GM23338 (cell line): ENCODE results near the gene ITGA3. TPM values are rescaled to one million over a fixed set of nuclear protein-coding genes. Genes with fewer than 3 reads are reported as not detected.
A peak's percentile ranks its signal among the peaks of the same experiment; 100 is the strongest.

Source experiments
- ATAC-seq: fragments of 200-7000 bp; cut with Tn5 transposase; 3 replicates; pipeline ENCODE4 v1.9.1; 2020
- DNase-seq: peaks from one replicate; pipeline ENCODE4 v3.0.0-alpha.2; 2015; ENCODE audit warnings: low spot score
- H2AFZ ChIP-seq: fragments of 200-600 bp; sonication (generic); 2 replicates; pipeline ENCODE4 v1.8.0; 2016; ENCODE audit warnings: antibody characterized with exemption, mild to moderate bottlenecking, moderate library complexity
- H3F3A ChIP-seq: fragments of 200-600 bp; sonication (generic); replicated peaks from 2 replicates; pipeline ENCODE4 v1.8.0; 2017; ENCODE audit warnings: antibody characterized with exemption, mixed run types, low read depth
- H3K27ac ChIP-seq: fragments of 200-600 bp; sonication (generic); 2 replicates; pipeline ENCODE4 v1.6.1; 2016; ENCODE audit warnings: low read depth
- H3K27me3 ChIP-seq: fragments of 200-600 bp; sonication (generic); 2 replicates; pipeline ENCODE4 v1.8.0; 2016; ENCODE audit warnings: mild to moderate bottlenecking, mixed run types, moderate library complexity; ENCODE audit not compliant: insufficient read depth
- H3K36me3 ChIP-seq: fragments of 200-600 bp; sonication (generic); 2 replicates; pipeline ENCODE4 v1.8.0; 2016; ENCODE audit warnings: mild to moderate bottlenecking; ENCODE audit not compliant: insufficient read depth
- H3K4me1 ChIP-seq: fragments of 200-600 bp; sonication (generic); 2 replicates; pipeline ENCODE4 v1.8.0; 2016; ENCODE audit warnings: mild to moderate bottlenecking, moderate library complexity; ENCODE audit not compliant: insufficient read depth
- H3K4me2 ChIP-seq: fragments of 200-600 bp; sonication (generic); 2 replicates; pipeline ENCODE4 v1.7.1; 2017; ENCODE audit warnings: mixed run types
- H3K4me3 ChIP-seq: fragments of 200-600 bp; sonication (generic); 2 replicates; pipeline ENCODE4 v1.6.1; 2016; ENCODE audit warnings: mixed run types
- H3K79me2 ChIP-seq: fragments of 200-600 bp; sonication (generic); replicated peaks from 2 replicates; pipeline ENCODE4 v1.8.0; 2017; ENCODE audit warnings: mild to moderate bottlenecking; ENCODE audit not compliant: insufficient read depth
- H3K9me2 ChIP-seq: fragments of 200-600 bp; sonication (generic); 2 replicates; pipeline ENCODE4 v1.8.0; 2017; ENCODE audit not compliant: insufficient read depth
- H4K20me1 ChIP-seq: fragments of 200-600 bp; sonication (generic); replicated peaks from 2 replicates; pipeline ENCODE4 v1.8.0; 2017; ENCODE audit warnings: mild to moderate bottlenecking; ENCODE audit not compliant: insufficient read depth
- H3K27ac Mint-ChIP-seq: 2 replicates; pipeline ENCODE4 v1.8.0; 2020; ENCODE audit warnings: inconsistent platforms, mild to moderate bottlenecking, moderate library complexity, mixed read lengths
- H3K27me3 Mint-ChIP-seq: 3 replicates; pipeline ENCODE4 v1.8.0; 2022; ENCODE audit warnings: low read depth, mild to moderate bottlenecking, moderate library complexity, mixed read lengths, inconsistent platforms; ENCODE audit not compliant: insufficient read depth, poor library complexity
- H3K36me3 Mint-ChIP-seq: 3 replicates; pipeline ENCODE4 v1.8.0; 2021; ENCODE audit warnings: low read depth, mild to moderate bottlenecking, inconsistent platforms, moderate library complexity, mixed read lengths
- H3K4me1 Mint-ChIP-seq: 3 replicates; pipeline ENCODE4 v1.8.0; 2020; ENCODE audit warnings: mild to moderate bottlenecking, inconsistent platforms, mixed read lengths
- H3K4me3 Mint-ChIP-seq: 3 replicates; pipeline ENCODE4 v1.8.0; 2021; ENCODE audit warnings: moderate library complexity, mild to moderate bottlenecking, inconsistent platforms, mixed read lengths
- H3K9me3 Mint-ChIP-seq: 3 replicates; pipeline ENCODE4 v1.8.0; 2020; ENCODE audit warnings: moderate library complexity, mild to moderate bottlenecking, inconsistent platforms, mixed read lengths
- CREB1 ChIP-seq: fragments of 250-450 bp; sonication (Bioruptor Pico); IDR thresholded peaks from 2 replicates; pipeline ENCODE4 v1.5.0; 2020; ENCODE audit warnings: low read depth, mild to moderate bottlenecking, moderate library complexity
- ETS1 ChIP-seq: IDR thresholded peaks from 2 replicates; pipeline ENCODE4 v1.6.1; 2016; ENCODE audit warnings: antibody characterized with exemption
- EZH2 ChIP-seq: fragments of 200-600 bp; sonication (generic); IDR thresholded peaks from one replicate; pipeline ENCODE4 v1.8.0; 2017; ENCODE audit warnings: antibody characterized with exemption, mild to moderate bottlenecking, low read depth; ENCODE audit not compliant: unreplicated experiment
- EZH2phosphoT487 ChIP-seq: fragments of 200-600 bp; sonication (generic); IDR thresholded peaks from one replicate; pipeline ENCODE4 v1.8.1; 2018; ENCODE audit warnings: antibody characterized with exemption; ENCODE audit not compliant: unreplicated experiment
- JUNB ChIP-seq: IDR thresholded peaks from one replicate; pipeline ENCODE4 v1.6.1; 2016; ENCODE audit warnings: antibody characterized with exemption; ENCODE audit not compliant: unreplicated experiment
- POLR2AphosphoS5 ChIP-seq: IDR thresholded peaks from 2 replicates; pipeline ENCODE4 v1.6.1; 2016; ENCODE audit warnings: antibody characterized with exemption, low read depth
- REST ChIP-seq: IDR thresholded peaks from one replicate; pipeline ENCODE4 v1.6.1; 2018; ENCODE audit warnings: antibody characterized with exemption; ENCODE audit not compliant: unreplicated experiment
- STAT1 ChIP-seq: IDR thresholded peaks from one replicate; pipeline ENCODE4 v1.6.1; 2016; ENCODE audit warnings: antibody characterized with exemption; ENCODE audit not compliant: unreplicated experiment
- ZNF114 ChIP-seq: fragments of 250-450 bp; sonication (Bioruptor Pico); IDR thresholded peaks from 2 replicates; pipeline ENCODE4 v1.5.0; 2020; ENCODE audit warnings: mild to moderate bottlenecking, moderate library complexity
- ZNF331 ChIP-seq: fragments of 250-450 bp; sonication (Bioruptor Pico); IDR thresholded peaks from 2 replicates; pipeline ENCODE4 v1.5.0; 2020; ENCODE audit warnings: low read depth, mild to moderate bottlenecking, moderate library complexity
- polyA plus RNA-seq: library from polyadenylated mRNA; unstranded; fragments of >200 nt; fragmentation: Nextera tagmentation; extraction: Ambion mirVana; gene quantifications from 2 replicates; pipeline ENCODE4 v1.2.1, GENCODE V29; 2016
- total RNA-seq: library from RNA; depleted of rRNA; stranded (reverse); fragments of >200 nt; shearing (Covaris generic); gene quantifications from 2 replicates; pipeline ENCODE4 v1.2.3, GENCODE V29; 2014

Gene ITGA3
- total and polyA plus RNA-seq, 2 experiments from 2014 or later: 9.6 to 28.3 TPM

- peak; percentile 84 for DNase-seq
- Histone ChIP-seq H3K79me2 (no peaks in the 10 kb centered on the region), H3K9me2 (no peaks in the 10 kb centered on the region), H3K4me3 (peak overlapping the region; percentile 58), H2AFZ (peak overlapping the region; percentile 98), H3K27ac (peak overlapping the region; percentile 92), H3K27me3 (peaks cover 19% of the 10 kb centered on the region), H3F3A (peaks cover 18% of the 10 kb centered on the region), H3K36me3 (no peaks in the 10 kb centered on the region), H3K4me2 (peak overlapping the region; percentile 84), H4K20me1 (no peaks in the 10 kb centered on the region), H3K4me1 (peaks cover 32% of the 10 kb centered on the region; the same call in 1 of the 2 replicates)
- Mint-ChIP-seq H3K4me1 (peaks cover 49% of the 10 kb centered on the region), H3K27ac (peak overlapping the region; percentile 86), H3K27me3 (peaks cover 47% of the 10 kb centered on the region), H3K9me3 (no peaks in the 10 kb centered on the region), H3K4me3 (peak overlapping the region; percentile 85), H3K36me3 (peaks cover 4% of the 10 kb centered on the region; the same call in 1 of the 3 replicates)
- TF ChIP-seq POLR2AphosphoS5 (peak; percentile 59), ETS1 (no peak)
- ATAC-seq: peak; percentile 36
Observed at GRCh38 chr17:50055055-50055425, 870 bp upstream of the ITGA3 start.

GRCh38 chr17:50056217-50056960 lies 479 bp downstream of the ITGA3 start:
- peak overlapping the region; percentile 58 for H3K4me3 ChIP-seq
- H3K79me2 ChIP-seq: no peaks in the 10 kb centered on the region
- peaks cover 18% of the 10 kb centered on the region for H3F3A ChIP-seq
- peaks cover 4% of the 10 kb centered on the region; the same call in 1 of the 3 replicates for H3K36me3 Mint-ChIP-seq
- peaks cover 44% of the 10 kb centered on the region for H3K4me1 Mint-ChIP-seq
- DNase-seq (peak; percentile 92), ATAC-seq (peak; percentile 75)
- H4K20me1 ChIP-seq: no peaks in the 10 kb centered on the region
- H3K4me1 ChIP-seq: peaks cover 24% of the 10 kb centered on the region; the same call in 1 of the 2 replicates
- H3K4me3 Mint-ChIP-seq: peak overlapping the region; percentile 85
- H3K27me3 ChIP-seq: peaks cover 19% of the 10 kb centered on the region
- peak overlapping the region; percentile 98 for H2AFZ ChIP-seq
- peaks cover 46% of the 10 kb centered on the region for H3K27me3 Mint-ChIP-seq
- no peak overlapping the region for H3K27ac Mint-ChIP-seq
- no peaks in the 10 kb centered on the region for H3K36me3 ChIP-seq
- H3K9me2 ChIP-seq: no peaks in the 10 kb centered on the region
- H3K4me2 ChIP-seq: peak overlapping the region; percentile 84
- no peak overlapping the region for H3K27ac ChIP-seq
- no peaks in the 10 kb centered on the region for H3K9me3 Mint-ChIP-seq
- no peak for TF ChIP-seq EZH2
- TF ChIP-seq JUNB: no peak
- no peak for TF ChIP-seq ZNF331 (CRISPR knock-in tag)
- no peak for TF ChIP-seq ZNF114 (CRISPR knock-in tag)
- no peak for TF ChIP-seq STAT1
- TF ChIP-seq CREB1 (CRISPR knock-in tag): no peak
- TF ChIP-seq ETS1: peak; percentile 38; the same call in 1 of the 2 replicates
- TF ChIP-seq EZH2phosphoT487: no peak
- TF ChIP-seq POLR2AphosphoS5: no peak; the same call in 1 of the 2 replicates
- TF ChIP-seq REST: no peak
